ENCODE results near the gene MN1.

MN1 gene

GRCh38 chr22:27772984-27773498 is 28.5 kb downstream of the MN1 start:
- TF ChIP-seq, protein P1, sequence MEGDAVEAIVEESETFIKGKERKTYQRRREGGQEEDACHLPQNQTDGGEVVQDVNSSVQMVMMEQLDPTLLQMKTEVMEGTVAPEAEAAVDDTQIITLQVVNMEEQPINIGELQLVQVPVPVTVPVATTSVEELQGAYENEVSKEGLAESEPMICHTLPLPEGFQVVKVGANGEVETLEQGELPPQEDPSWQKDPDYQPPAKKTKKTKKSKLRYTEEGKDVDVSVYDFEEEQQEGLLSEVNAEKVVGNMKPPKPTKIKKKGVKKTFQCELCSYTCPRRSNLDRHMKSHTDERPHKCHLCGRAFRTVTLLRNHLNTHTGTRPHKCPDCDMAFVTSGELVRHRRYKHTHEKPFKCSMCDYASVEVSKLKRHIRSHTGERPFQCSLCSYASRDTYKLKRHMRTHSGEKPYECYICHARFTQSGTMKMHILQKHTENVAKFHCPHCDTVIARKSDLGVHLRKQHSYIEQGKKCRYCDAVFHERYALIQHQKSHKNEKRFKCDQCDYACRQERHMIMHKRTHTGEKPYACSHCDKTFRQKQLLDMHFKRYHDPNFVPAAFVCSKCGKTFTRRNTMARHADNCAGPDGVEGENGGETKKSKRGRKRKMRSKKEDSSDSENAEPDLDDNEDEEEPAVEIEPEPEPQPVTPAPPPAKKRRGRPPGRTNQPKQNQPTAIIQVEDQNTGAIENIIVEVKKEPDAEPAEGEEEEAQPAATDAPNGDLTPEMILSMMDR (IDR thresholded peaks at IDR 0.05; ENCODE audit: control insufficient read depth, extremely low read depth, insufficient read depth) = no peak
- H3K4me3 ChIP-seq (ENCODE audit: low read depth, low read length) = no peak overlapping the region
- no peak for DNase-seq (ENCODE audit: low read depth)

GRCh38 chr22:27772081-27772983 is 29.2 kb downstream of the MN1 start:
- no peak for DNase-seq (ENCODE audit: low read depth)
- no peak overlapping the region for H3K4me3 ChIP-seq (ENCODE audit: low read depth, low read length)
- TF ChIP-seq, protein P1 (IDR thresholded peaks at IDR 0.05; ENCODE audit: control insufficient read depth, extremely low read depth, insufficient read depth) = no peak

- no peak for DNase-seq (ENCODE audit: low read depth)
- TF ChIP-seq, protein P1 (IDR thresholded peaks at IDR 0.05; ENCODE audit: control insufficient read depth, extremely low read depth, insufficient read depth) = no peak
- no peak overlapping the region for H3K4me3 ChIP-seq (ENCODE audit: low read depth, low read length)
Measured at GRCh38 chr22:27771637-27772036, 29.9 kb downstream of the MN1 start.

DNA sequence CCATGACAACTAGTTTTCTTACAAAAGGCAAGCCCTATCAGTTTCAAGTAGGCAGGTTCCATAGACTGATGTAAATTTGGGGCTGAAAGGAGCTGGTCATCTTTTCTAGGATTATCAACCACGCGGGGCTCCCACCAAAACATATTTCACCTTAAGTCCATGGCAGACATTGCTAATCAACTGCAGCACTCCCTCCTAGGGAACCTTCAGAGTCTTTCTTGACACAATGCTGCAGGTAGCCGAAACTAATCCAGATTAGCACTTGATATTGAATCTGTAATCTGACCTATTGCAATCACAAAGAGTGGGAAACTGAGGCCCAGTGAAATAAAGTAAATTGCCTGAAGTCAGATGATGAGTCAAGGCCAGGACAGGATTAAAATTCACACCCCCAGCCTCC is 32.5 kb downstream of the MN1 start:
- TF ChIP-seq, protein P1 (IDR thresholded peaks at IDR 0.05; ENCODE audit: control insufficient read depth, extremely low read depth, insufficient read depth) = no peak
- DNase-seq (ENCODE audit: low read depth) = no peak

GRCh38 chr22:27768027-27768653 is 33.4 kb downstream of the MN1 start:
- H3K4me3 ChIP-seq (ENCODE audit: low read depth, low read length) = no peak overlapping the region
- DNase-seq (ENCODE audit: low read depth) = no peak
- TF ChIP-seq, protein P1 (IDR thresholded peaks at IDR 0.05; ENCODE audit: control insufficient read depth, extremely low read depth, insufficient read depth) = no peak

More for the DNA sequence above, 32.5 kb downstream of the MN1 start:
- no peak overlapping the region for H3K4me3 ChIP-seq (ENCODE audit: low read depth, low read length)

DNA sequence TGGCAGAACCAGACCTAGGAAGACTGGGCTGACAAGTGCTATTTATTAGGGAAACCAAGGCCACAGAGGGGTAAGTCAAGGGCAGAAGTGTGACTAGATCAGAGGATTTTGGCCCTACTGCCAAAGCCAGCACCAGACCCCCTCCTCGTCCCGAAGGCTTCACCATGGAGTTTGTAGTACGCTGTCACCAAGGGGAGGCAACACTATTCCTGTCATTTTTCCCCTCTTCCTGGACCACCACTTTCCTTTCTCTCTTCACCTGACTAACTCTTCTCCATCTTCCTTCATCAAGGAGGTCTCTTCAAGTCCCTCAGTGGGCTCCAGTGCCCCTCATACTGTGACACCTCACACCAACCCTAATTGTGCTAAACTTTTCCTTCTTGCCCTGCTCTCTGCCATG is 34.9 kb downstream of the MN1 start:
- DNase-seq (ENCODE audit: low read depth) = no peak
- TF ChIP-seq, protein P1 (IDR thresholded peaks at IDR 0.05; ENCODE audit: control insufficient read depth, extremely low read depth, insufficient read depth) = no peak
- H3K4me3 ChIP-seq (ENCODE audit: low read depth, low read length) = no peak overlapping the region

Data from LNCaP clone FGC (cell line).